HL-60 (cell line): ENCODE data around the gene SPINK4.
A peak's percentile ranks its signal among the peaks of the same experiment; 100 is the strongest.

ENCODE experiments used
- CTCF ChIP-seq: IDR thresholded peaks from one replicate; pipeline ENCODE4 v1.5.1; 2011; ENCODE audit warnings: low read length, control low read depth, inconsistent platforms; ENCODE audit not compliant: insufficient read depth
- POLR2AphosphoS5 ChIP-seq: IDR thresholded peaks from 2 replicates; pipeline ENCODE4 v1.6.1; 2012; ENCODE audit warnings: low read depth
- TF ChIP-seq, protein P1 (sequence below): IDR thresholded peaks from 2 replicates; pipeline ENCODE4 v1.6.1; 2012; ENCODE audit warnings: low read depth; ENCODE audit not compliant: insufficient replicate concordance

GRCh38 chr9:33287087-33287490 lies 47.1 kb downstream of the SPINK4 start:
- no peak for TF ChIP-seq POLR2AphosphoS5
- TF ChIP-seq CTCF, result peak; percentile 80
- TF ChIP-seq, protein P1, sequence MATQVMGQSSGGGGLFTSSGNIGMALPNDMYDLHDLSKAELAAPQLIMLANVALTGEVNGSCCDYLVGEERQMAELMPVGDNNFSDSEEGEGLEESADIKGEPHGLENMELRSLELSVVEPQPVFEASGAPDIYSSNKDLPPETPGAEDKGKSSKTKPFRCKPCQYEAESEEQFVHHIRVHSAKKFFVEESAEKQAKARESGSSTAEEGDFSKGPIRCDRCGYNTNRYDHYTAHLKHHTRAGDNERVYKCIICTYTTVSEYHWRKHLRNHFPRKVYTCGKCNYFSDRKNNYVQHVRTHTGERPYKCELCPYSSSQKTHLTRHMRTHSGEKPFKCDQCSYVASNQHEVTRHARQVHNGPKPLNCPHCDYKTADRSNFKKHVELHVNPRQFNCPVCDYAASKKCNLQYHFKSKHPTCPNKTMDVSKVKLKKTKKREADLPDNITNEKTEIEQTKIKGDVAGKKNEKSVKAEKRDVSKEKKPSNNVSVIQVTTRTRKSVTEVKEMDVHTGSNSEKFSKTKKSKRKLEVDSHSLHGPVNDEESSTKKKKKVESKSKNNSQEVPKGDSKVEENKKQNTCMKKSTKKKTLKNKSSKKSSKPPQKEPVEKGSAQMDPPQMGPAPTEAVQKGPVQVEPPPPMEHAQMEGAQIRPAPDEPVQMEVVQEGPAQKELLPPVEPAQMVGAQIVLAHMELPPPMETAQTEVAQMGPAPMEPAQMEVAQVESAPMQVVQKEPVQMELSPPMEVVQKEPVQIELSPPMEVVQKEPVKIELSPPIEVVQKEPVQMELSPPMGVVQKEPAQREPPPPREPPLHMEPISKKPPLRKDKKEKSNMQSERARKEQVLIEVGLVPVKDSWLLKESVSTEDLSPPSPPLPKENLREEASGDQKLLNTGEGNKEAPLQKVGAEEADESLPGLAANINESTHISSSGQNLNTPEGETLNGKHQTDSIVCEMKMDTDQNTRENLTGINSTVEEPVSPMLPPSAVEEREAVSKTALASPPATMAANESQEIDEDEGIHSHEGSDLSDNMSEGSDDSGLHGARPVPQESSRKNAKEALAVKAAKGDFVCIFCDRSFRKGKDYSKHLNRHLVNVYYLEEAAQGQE, result no peak
